Prostate gland (tissue), 1 donor: Measurements from ENCODE around the gene LTO1.

Experiments
- POLR2A ChIP-seq: fragments of 450-650 bp; IDR thresholded peaks from one replicate; pipeline ENCODE4 v1.6.1; 2016; ENCODE audit warnings: antibody characterized with exemption, mild to moderate bottlenecking
- POLR2AphosphoS5 ChIP-seq: sonication (generic); formaldehyde crosslinking; IDR thresholded peaks from one replicate; pipeline ENCODE4 v1.6.1; 2017; ENCODE audit warnings: antibody characterized with exemption

- TF ChIP-seq POLR2AphosphoS5 (no peak), POLR2A (no peak)
These were observed 23.2 kb upstream of the LTO1 start for GRCh38 chr11:69698362-69698761.
